K562 (cell line): ENCODE results near the gene STRN3. TPM values are rescaled to one million over a fixed set of nuclear protein-coding genes. Genes with fewer than 3 reads are reported as not detected.
A peak's percentile ranks its signal among the peaks of the same experiment; 100 is the strongest.

ENCODE experiments used
- ATAC-seq: fragments of 200-7000 bp; cut with Tn5 transposase; 3 replicates; pipeline ENCODE4 v1.9.1; 2020; ENCODE audit warnings: moderate library complexity
- BruUV-seq: library from RNA; stranded (reverse); fragments of 400-500 nt; replicated peaks from 2 replicates; lab custom pipeline; 2021; lab: Mats Ljungman, UMichigan
- CTCF ChIA-PET: fragments of 300-600 bp; formaldehyde crosslinking; extraction: SDS; loops from one replicate; lab custom pipeline; 2021; ENCODE audit warnings: low intra/inter-chr PET ratio; lab: Yijun Ruan, JAX
- POLR2A ChIA-PET: fragments of 300-600, 350-650 bp; sonication (Branson Sonifier 250); formaldehyde crosslinking; extraction: SDS; loops from one replicate; lab custom pipeline; 2021; ENCODE audit warnings: antibody characterized with exemption, inconsistent platforms; lab: Yijun Ruan, JAX
- DNase-seq, 4 experiments: peaks; one replicate each; pipeline versions ENCODE4 v3.0.0 to v3.0.0-alpha.2; 2011 to 2018; ENCODE audit warnings: low spot score in 3 of 4, mixed read lengths in 3 of 4; ENCODE audit errors: extremely low read depth in 1 of 4
- FAIRE-seq: peaks from 2 replicates; lab custom pipeline; 2011; peaks lifted over from hg19 to GRCh38; lab: Jason Lieb, UNC
- H2AFZ ChIP-seq: 2 replicates; pipeline ENCODE4 v1.6.0; 2011; ENCODE audit warnings: low read depth, low read length, control low read depth, inconsistent platforms
- H3K27ac ChIP-seq: fragments of 200-600 bp; 3 replicates; pipeline ENCODE4 v1.8.0; 2011; ENCODE audit warnings: low read depth, mild to moderate bottlenecking, control low read depth, inconsistent platforms, low read length, moderate library complexity, mixed read lengths; ENCODE audit errors: extremely low read depth
- H3K27me3 ChIP-seq, 2 experiments: fragments of 300-600 bp in 1 of 2; 2 replicates in 1 of 2; 3 replicates in 1 of 2; pipeline versions ENCODE4 v1.6.0 to v1.8.0; 2011; ENCODE audit warnings: inconsistent platforms in 2 of 2, low read length in 2 of 2, mild to moderate bottlenecking in 1 of 2, mixed read lengths in 1 of 2, moderate library complexity in 1 of 2; ENCODE audit not compliant: control insufficient read depth in 2 of 2, insufficient read depth in 2 of 2
- H3K36me3 ChIP-seq: fragments of 300-600 bp; 3 replicates; pipeline ENCODE4 v1.8.0; 2011; ENCODE audit warnings: mild to moderate bottlenecking, low read length, inconsistent platforms; ENCODE audit not compliant: control insufficient read depth, insufficient read depth
- H3K4me1 ChIP-seq, 2 experiments: fragments of 200-600 bp in 1 of 2; replicated peaks in 1 of 2; 2 replicates in 1 of 2; 3 replicates in 1 of 2; pipeline versions ENCODE4 v1.5.1 to v1.8.0; 2011; ENCODE audit warnings: inconsistent platforms in 2 of 2, low read length in 2 of 2, mild to moderate bottlenecking in 1 of 2, mixed read lengths in 1 of 2, moderate library complexity in 1 of 2; ENCODE audit not compliant: control insufficient read depth in 2 of 2, insufficient read depth in 2 of 2
- H3K4me2 ChIP-seq: 2 replicates; pipeline ENCODE4 v1.6.1; 2011; ENCODE audit warnings: low read length, control low read depth, inconsistent platforms, mixed read lengths; ENCODE audit not compliant: insufficient read depth
- H3K4me3 ChIP-seq: fragments of 200-600 bp; sonication (generic), shearing (Covaris generic); 2 replicates; pipeline ENCODE4 v1.5.1; 2016; ENCODE audit warnings: control low read depth, inconsistent platforms
- H3K79me2 ChIP-seq: fragments of 200-600 bp; 3 replicates; pipeline ENCODE4 v1.8.0; 2011; ENCODE audit warnings: low read length, inconsistent platforms; ENCODE audit not compliant: control insufficient read depth, insufficient read depth
- H3K9ac ChIP-seq, 2 experiments: 2 replicates each; pipeline versions ENCODE4 v1.6.0 to v1.6.1; 2011; ENCODE audit warnings: low read depth in 2 of 2, low read length in 2 of 2, control low read depth in 1 of 2, inconsistent platforms in 1 of 2, mild to moderate bottlenecking in 1 of 2, mixed read lengths in 1 of 2; ENCODE audit not compliant: insufficient read depth in 1 of 2
- H3K9me1 ChIP-seq: one replicate; pipeline ENCODE4 v1.6.0; 2011; ENCODE audit warnings: inconsistent platforms, mild to moderate bottlenecking, low read length, moderate library complexity; ENCODE audit not compliant: control insufficient read depth, insufficient read depth
- H3K9me3 ChIP-seq: replicated peaks from 2 replicates; pipeline ENCODE4 v1.5.1; 2011; ENCODE audit warnings: low read depth, low read length, inconsistent platforms; ENCODE audit not compliant: control insufficient read depth, insufficient read depth
- H4K20me1 ChIP-seq: replicated peaks from 2 replicates; pipeline ENCODE4 v1.6.1; 2011; ENCODE audit warnings: low read length, inconsistent platforms, mixed read lengths; ENCODE audit not compliant: control insufficient read depth, insufficient read depth
- CEBPB ChIP-seq: fragments of 450-650 bp; IDR thresholded peaks from 2 replicates; pipeline ENCODE4 v1.6.1; 2016; ENCODE audit warnings: missing genetic modification characterization, missing compliant biosample characterization
- ZNF23 ChIP-seq: fragments of 250-450 bp; sonication (Bioruptor Pico); IDR thresholded peaks from 2 replicates; pipeline ENCODE4 v1.4.0; 2020; ENCODE audit warnings: mild to moderate bottlenecking
- WGBS: fragments of 100-300 bp; shearing (Covaris generic); methylation state at CpG from one replicate; pipeline ENCODE4 v1.1.6; 2016; ENCODE audit warnings: low coverage, mixed read lengths; ENCODE audit not compliant: insufficient coverage; ENCODE audit errors: missing lambda C conversion rate; 5-methylcytosine and 5-hydroxymethylcytosine counted together
- in situ Hi-C: fragments of 300-500 bp; cut with MboI; formaldehyde crosslinking; loops from 4 replicates; pipeline ENCODE4 v1.15.0; 2018; ENCODE audit warnings: inconsistent platforms, mixed read lengths
- intact Hi-C: fragments of 100-400 bp; cut with micrococcal nuclease; formaldehyde crosslinking; loops from 2 replicates; pipeline ENCODE4 v1.14.2; 2022
- microRNA counts: library from miRNA; unstranded; fragments of <30 nt; microRNA quantifications from one replicate; lab custom pipeline; 2016
- microRNA-seq: library from miRNA; unstranded; fragments of <30 nt; microRNA quantifications from one replicate; pipeline ENCODE4, GENCODE V29; 2018; ENCODE audit warnings: borderline microRNAs expressed
- polyA plus RNA-seq, 8 experiments: library from polyadenylated mRNA; depleted of rRNA in 4 of 8; stranded (reverse) in 5 of 8; unstranded in 3 of 8; fragments of >200 nt; fragmentation: Nextera tagmentation in 2 of 8; fragmentation: Illumina TruSeq in 1 of 8; extraction: Ambion mirVana in 2 of 8; extraction: Trizol in 1 of 8; gene quantifications; 2 replicates each; pipeline versions ENCODE4 v1.2.1 to v1.2.3, GENCODE V29; 2011 to 2014; ENCODE audit warnings: inconsistent platforms in 1 of 8, missing spikeins in 1 of 8
- small RNA-seq: library from RNA; depleted of rRNA; stranded (forward); fragments of <200 nt; gene quantifications from one replicate; pipeline ENCODE3, GENCODE V24; 2014
- total RNA-seq, 7 experiments: library from RNA; depleted of rRNA in 6 of 7; stranded (reverse); fragments of >200 nt in 6 of 7; fragmentation: Illumina TruSeq in 2 of 7; extraction: Trizol in 2 of 7; gene quantifications; 2 replicates each; pipeline versions ENCODE4 v1.2.1 to v1.2.3, GENCODE V29; 2011 to 2021; ENCODE audit warnings: low replicate concordance in 1 of 7
- TF ChIP-seq, protein P1 (sequence below): sonication (generic); formaldehyde crosslinking; IDR thresholded peaks from 2 replicates; pipeline ENCODE4 v1.8.1; 2023; ENCODE audit warnings: mild to moderate bottlenecking, missing genetic modification reagents

STRN3 gene
- total and polyA plus RNA-seq, 9 of the 15 experiments (the other 6 are each of a cell fraction or from before 2014, with no cell fraction given) = 5.9 to 29.1 (median 16.0) TPM

DNA sequence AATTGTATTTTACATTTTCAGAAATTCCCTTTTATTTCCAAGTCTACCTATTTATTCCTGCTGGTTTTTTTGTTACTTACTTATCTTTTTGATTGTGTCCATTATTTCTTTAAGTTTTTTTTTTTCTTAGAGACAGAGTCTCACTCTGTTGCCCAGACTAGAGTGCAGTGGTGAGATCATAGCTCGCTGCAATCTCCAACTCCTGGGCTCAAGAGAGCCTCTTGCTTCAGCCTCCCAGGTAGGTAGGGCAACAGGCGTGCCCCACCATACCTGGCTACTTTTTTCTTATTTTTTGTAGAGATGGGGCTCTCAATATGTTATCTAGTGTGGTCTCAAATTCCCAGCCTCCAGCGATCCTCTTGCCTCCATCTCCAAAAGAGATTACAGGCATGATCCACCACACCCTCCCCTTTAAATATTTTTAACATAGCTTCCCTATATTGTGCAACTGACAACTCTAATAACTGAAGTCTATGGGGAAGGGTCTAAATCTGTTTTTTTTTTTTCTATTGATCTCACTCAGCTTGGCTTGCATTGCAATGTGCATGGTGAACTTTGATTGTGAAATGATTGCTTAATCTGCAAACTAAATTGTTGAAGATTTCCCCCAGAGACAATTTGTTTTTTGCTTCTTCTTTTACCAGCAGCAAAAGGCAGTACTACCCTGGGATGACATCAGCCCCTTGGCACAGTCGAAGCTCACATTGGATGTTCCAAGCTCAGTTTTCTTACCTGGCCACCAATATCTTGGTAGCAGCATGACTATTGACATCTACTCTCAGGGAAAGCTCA is 177.5 kb downstream of the STRN3 start:
- intact Hi-C loops = no loop called here
- FAIRE-seq (no peak), ATAC-seq (no peak), DNase-seq (no peak)
- Histone ChIP-seq H3K9me3 (no peaks in the 10 kb centered on the region), H3K27ac (no peak overlapping the region), H3K79me2 (no peaks in the 10 kb centered on the region), H3K9ac (no peak overlapping the region), H3K9me1 (no peaks in the 10 kb centered on the region), H2AFZ (no peak overlapping the region), H3K36me3 (no peaks in the 10 kb centered on the region), H4K20me1 (no peaks in the 10 kb centered on the region), H3K27me3 (no peaks in the 10 kb centered on the region), H3K4me1 (no peaks in the 10 kb centered on the region), H3K4me2 (no peak overlapping the region), H3K4me3 (no peak overlapping the region)
- 12% methylated on average over 4 of the region's 4 CpGs for WGBS
- BruUV-seq = no TSS peak
- CTCF ChIA-PET = no interaction called here
- POLR2A ChIA-PET = interaction anchor here (0.7 to 1.2 kb wide), 3 partner anchors 8 to 227 kb away, joined by 3 read pairs; no protein-coding TSS in a partner anchor
- TF ChIP-seq, protein P1, sequence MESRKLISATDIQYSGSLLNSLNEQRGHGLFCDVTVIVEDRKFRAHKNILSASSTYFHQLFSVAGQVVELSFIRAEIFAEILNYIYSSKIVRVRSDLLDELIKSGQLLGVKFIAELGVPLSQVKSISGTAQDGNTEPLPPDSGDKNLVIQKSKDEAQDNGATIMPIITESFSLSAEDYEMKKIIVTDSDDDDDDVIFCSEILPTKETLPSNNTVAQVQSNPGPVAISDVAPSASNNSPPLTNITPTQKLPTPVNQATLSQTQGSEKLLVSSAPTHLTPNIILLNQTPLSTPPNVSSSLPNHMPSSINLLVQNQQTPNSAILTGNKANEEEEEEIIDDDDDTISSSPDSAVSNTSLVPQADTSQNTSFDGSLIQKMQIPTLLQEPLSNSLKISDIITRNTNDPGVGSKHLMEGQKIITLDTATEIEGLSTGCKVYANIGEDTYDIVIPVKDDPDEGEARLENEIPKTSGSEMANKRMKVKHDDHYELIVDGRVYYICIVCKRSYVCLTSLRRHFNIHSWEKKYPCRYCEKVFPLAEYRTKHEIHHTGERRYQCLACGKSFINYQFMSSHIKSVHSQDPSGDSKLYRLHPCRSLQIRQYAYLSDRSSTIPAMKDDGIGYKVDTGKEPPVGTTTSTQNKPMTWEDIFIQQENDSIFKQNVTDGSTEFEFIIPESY (CRISPR knock-in tag) = no peak
- no peak for TF ChIP-seq ZNF23 (CRISPR knock-in tag)
- TF ChIP-seq CEBPB = peak; percentile 54
- in situ Hi-C loops = no loop called here

MicroRNAs within 50 kb of the gene (microRNA counts, 767-probe panel; counts per million panel counts)
- microRNA hsa-miR-624-3p (lab: Ali Mortazavi, UCI) = 1,139 counts per million, percentile 25 among the panel's probes with 10 or more counts

Small RNA genes lying within 50 kb of the gene (microRNA-seq; reads per million reads assigned to microRNA genes)
- 51.3 reads per million, percentile 74 among the genes with 10 or more reads in this experiment for gene MIR624

Small RNA genes lying within 50 kb of the gene (small RNA-seq; reads per million reads assigned to genes)
- gene HIGD1AP17 (not detected), gene MIR624 (2.6 reads per million, percentile 86 among the genes with 10 or more reads in this experiment)

Other genes with a start within 250 kb of the STRN3 start
- gene COCH, start 151.8 kb downstream of the STRN3 start, total RNA-seq (2014; rRNA removed) = 64.8 and 70.0 TPM in 2 replicates
- 88.6 and 91.9 TPM in 2 replicates for gene COCH, start 151.8 kb downstream of the STRN3 start, total RNA-seq (2014; rRNA removed; fragmentation: Illumina TruSeq; extraction: Trizol)
- gene COCH, start 151.8 kb downstream of the STRN3 start, total RNA-seq (2015; rRNA removed; fragmentation: Illumina TruSeq; extraction: Trizol) = 69.3 and 69.7 TPM in 2 replicates
- gene COCH, start 151.8 kb downstream of the STRN3 start, total RNA-seq (2021) = 64.0 and 65.7 TPM in 2 replicates
- 113 and 141 TPM in 2 replicates for gene COCH, start 151.8 kb downstream of the STRN3 start, polyA plus RNA-seq (2011; rRNA removed)
- gene COCH, start 151.8 kb downstream of the STRN3 start, polyA plus RNA-seq (2014; fragmentation: Illumina TruSeq; extraction: Trizol) = 80.9 and 95.3 TPM in 2 replicates
- gene COCH, start 151.8 kb downstream of the STRN3 start, polyA plus RNA-seq (2014; fragmentation: Nextera tagmentation; extraction: Ambion mirVana) = 10 to 100 TPM; 27.0 to 36.8 TPM
- gene COCH, start 151.8 kb downstream of the STRN3 start, polyA plus RNA-seq (2014; rRNA removed) = 72.1 and 82.6 TPM in 2 replicates
- 3.7 TPM in 2 replicates for gene AP4S1, start 730 bp downstream of the STRN3 start, total RNA-seq (2014; rRNA removed)
- 7.2 and 7.8 TPM in 2 replicates for gene AP4S1, start 730 bp downstream of the STRN3 start, total RNA-seq (2014; rRNA removed; fragmentation: Illumina TruSeq; extraction: Trizol)
- gene AP4S1, start 730 bp downstream of the STRN3 start, total RNA-seq (2015; rRNA removed; fragmentation: Illumina TruSeq; extraction: Trizol) = 4.6 and 5.9 TPM in 2 replicates
- gene AP4S1, start 730 bp downstream of the STRN3 start, total RNA-seq (2021) = 5.0 and 5.6 TPM in 2 replicates
- gene AP4S1, start 730 bp downstream of the STRN3 start, polyA plus RNA-seq (2011; rRNA removed) = 2.5 and 6.2 TPM in 2 replicates
- gene AP4S1, start 730 bp downstream of the STRN3 start, polyA plus RNA-seq (2014; fragmentation: Illumina TruSeq; extraction: Trizol) = 5.0 and 6.7 TPM in 2 replicates
- gene AP4S1, start 730 bp downstream of the STRN3 start, polyA plus RNA-seq (2014; fragmentation: Nextera tagmentation; extraction: Ambion mirVana) = 1 to 10 TPM; 5.9 to 6.1 TPM
- 4.6 and 6.6 TPM in 2 replicates for gene AP4S1, start 730 bp downstream of the STRN3 start, polyA plus RNA-seq (2014; rRNA removed)
- gene HECTD1, start 181.4 kb upstream of the STRN3 start, total RNA-seq (2014; rRNA removed) = 78.1 and 78.8 TPM in 2 replicates
- 111 and 118 TPM in 2 replicates for gene HECTD1, start 181.4 kb upstream of the STRN3 start, total RNA-seq (2014; rRNA removed; fragmentation: Illumina TruSeq; extraction: Trizol)
- gene HECTD1, start 181.4 kb upstream of the STRN3 start, total RNA-seq (2015; rRNA removed; fragmentation: Illumina TruSeq; extraction: Trizol) = 101 and 107 TPM in 2 replicates
- 90.4 and 90.9 TPM in 2 replicates for gene HECTD1, start 181.4 kb upstream of the STRN3 start, total RNA-seq (2021)
- gene HECTD1, start 181.4 kb upstream of the STRN3 start, polyA plus RNA-seq (2011; rRNA removed) = 91.9 and 96.3 TPM in 2 replicates
- gene HECTD1, start 181.4 kb upstream of the STRN3 start, polyA plus RNA-seq (2014; fragmentation: Illumina TruSeq; extraction: Trizol) = 56.5 and 62.8 TPM in 2 replicates
- 10 to 100 TPM; 27.9 to 37.2 TPM for gene HECTD1, start 181.4 kb upstream of the STRN3 start, polyA plus RNA-seq (2014; fragmentation: Nextera tagmentation; extraction: Ambion mirVana)
- 47.9 and 48.0 TPM in 2 replicates for gene HECTD1, start 181.4 kb upstream of the STRN3 start, polyA plus RNA-seq (2014; rRNA removed)